Left renal pelvis (tissue), 4 donors: ENCODE data around the gene PAN3. TPM values are rescaled to one million over a fixed set of nuclear protein-coding genes. Genes with fewer than 3 reads are reported as not detected.

Experiments used
- DNase-seq, 4 donors: peaks; one replicate each; pipeline ENCODE4 v3.0.0-alpha.2; 2013; ENCODE audit warnings: low read depth in 4 of 4, low spot score in 3 of 4
- polyA plus RNA-seq, 4 donors: library from polyadenylated mRNA; unstranded; fragments of 120-200 nt; gene quantifications; one replicate each; pipeline ENCODE4 v1.2.1, GENCODE V29; 2013; ENCODE audit not compliant: insufficient read length in 4 of 4

Gene PAN3
- polyA plus RNA-seq, 4 donors, result 42.3 to 61.1 (median 55.7) TPM

DNA sequence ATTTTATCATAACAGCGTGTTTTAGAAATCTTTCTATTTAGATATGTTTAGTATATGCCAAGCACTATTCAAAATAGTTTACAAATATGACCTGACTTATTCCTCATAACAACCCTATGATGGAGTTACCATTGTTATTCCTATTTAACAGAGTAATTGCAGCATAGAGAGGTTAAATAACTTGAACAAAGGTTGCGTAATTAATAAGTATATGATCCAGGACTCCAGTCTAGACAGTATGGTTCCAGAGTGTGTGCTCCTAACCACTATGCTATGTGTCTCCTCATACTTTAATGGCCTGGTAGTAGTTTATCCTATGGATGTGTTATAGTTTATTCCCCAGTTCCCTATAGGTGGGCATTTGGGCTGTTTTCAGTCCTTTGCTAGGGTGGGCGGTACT, 145.3 kb downstream of the PAN3 start:
- DNase-seq, result no peak

- DNase-seq, result no peak
Observed at GRCh38 chr13:28286263-28286662, 147.9 kb downstream of the PAN3 start.

DNA sequence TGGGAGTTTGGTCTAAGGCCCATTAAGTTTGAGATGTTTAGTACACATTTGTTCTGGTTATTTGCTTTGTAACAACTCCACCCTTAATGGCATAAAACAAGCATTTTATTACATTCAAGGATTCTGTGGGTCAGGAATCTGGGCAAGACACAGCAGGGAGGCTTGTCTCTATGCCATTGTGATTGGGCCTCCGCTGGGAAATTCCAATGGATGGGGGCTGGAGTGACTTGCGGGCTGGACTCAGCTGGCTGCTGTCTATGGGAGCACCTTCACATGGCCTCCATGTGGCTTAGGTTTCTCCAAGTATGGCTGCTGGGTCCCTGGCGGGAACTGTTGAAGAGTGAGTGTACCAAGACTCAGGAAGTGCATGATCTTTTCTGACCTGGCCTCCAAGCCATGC, 159.0 kb downstream of the PAN3 start:
- no peak for DNase-seq

GRCh38 chr13:28299916-28300315, 161.6 kb downstream of the PAN3 start:
- DNase-seq, result no peak

DNA sequence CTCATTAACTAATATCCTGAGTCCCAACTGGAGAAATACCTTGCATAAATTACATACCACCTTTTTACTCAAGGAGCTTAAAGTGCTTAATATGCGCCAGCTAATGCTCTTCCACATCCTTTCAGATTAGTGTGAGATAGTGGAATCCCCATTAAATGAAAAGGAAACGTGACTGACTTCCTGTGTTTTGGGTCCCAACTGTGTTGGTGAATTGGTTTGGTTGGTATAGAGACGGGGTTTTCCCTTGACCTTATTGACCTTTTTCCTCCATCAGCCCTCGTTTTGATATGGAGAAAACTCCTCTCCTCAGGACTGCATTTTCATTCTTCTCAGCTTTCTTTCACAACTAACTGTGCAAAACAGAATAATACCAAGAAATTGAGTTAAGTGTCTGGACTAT, 163.5 kb downstream of the PAN3 start:
- no peak for DNase-seq

- no peak for DNase-seq
Observed at GRCh38 chr13:28306325-28306724, 168.0 kb downstream of the PAN3 start.

DNA sequence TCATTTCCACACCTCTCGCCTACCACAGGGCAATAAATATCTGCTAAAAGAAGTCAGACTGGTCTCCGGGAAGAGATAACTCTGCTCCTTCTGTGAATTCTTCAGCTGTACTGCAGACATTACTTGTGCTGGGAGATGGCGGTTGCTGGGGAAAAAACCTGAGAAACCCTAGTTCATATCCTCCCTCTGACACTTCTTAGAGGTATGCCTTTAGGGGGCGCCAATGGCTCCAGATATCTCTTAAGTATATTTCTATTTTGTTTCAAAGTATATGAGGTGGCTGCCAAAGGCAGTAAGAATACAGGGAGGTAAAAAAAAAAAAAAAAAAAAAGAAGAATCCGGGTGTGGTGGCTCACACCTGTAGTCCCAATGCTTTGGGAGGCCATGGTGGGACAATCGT, 175.2 kb downstream of the PAN3 start:
- DNase-seq, result no peak

- DNase-seq, result no peak
Observed at GRCh38 chr13:28314879-28315278, 176.5 kb downstream of the PAN3 start.

- no peak for DNase-seq
Observed at GRCh38 chr13:28316129-28316528, 177.8 kb downstream of the PAN3 start.

DNA sequence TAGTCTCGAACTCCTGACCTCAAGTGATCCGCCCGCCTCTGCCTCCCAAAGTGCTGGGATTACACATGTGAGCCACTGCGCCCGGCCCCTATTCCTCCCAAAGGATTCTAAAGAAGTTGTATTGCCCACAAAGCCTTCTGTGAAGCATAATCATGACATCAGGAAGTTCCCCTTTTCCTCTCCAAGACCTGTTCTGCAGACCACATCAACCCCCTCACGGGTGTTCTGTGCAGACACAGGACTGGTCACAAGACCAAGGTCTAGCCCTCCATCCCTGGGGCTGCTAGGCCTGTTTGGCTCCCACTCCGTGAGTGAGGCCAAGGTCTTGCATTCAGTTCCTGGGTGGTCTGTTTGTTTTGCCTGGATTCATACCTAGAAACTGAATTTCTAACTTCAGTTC, 178.5 kb downstream of the PAN3 start:
- no peak for DNase-seq

- DNase-seq, result no peak
Observed at GRCh38 chr13:28318496-28318895, 180.2 kb downstream of the PAN3 start.

DNA sequence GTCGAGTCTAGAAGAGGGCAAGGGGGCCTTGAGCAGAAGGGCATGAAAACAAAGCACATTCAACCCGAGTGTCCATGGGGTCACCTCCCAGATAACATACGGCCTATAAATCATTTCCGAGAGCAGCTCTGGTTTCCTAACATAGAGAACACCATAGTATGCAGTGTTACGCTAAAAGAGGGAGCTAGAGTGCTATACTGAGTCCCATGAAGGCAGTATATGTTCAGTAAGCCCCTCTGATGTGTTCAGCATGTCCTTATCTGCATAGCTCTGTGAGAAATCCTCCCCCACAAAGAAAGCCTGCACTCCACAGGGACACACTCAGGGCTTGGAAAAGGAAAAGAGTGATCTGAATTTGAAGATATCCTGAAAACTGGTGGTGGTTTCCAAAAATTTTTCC, 181.2 kb downstream of the PAN3 start:
- DNase-seq, result no peak

- no peak for DNase-seq
Observed at GRCh38 chr13:28320209-28320608, 181.9 kb downstream of the PAN3 start.

DNA sequence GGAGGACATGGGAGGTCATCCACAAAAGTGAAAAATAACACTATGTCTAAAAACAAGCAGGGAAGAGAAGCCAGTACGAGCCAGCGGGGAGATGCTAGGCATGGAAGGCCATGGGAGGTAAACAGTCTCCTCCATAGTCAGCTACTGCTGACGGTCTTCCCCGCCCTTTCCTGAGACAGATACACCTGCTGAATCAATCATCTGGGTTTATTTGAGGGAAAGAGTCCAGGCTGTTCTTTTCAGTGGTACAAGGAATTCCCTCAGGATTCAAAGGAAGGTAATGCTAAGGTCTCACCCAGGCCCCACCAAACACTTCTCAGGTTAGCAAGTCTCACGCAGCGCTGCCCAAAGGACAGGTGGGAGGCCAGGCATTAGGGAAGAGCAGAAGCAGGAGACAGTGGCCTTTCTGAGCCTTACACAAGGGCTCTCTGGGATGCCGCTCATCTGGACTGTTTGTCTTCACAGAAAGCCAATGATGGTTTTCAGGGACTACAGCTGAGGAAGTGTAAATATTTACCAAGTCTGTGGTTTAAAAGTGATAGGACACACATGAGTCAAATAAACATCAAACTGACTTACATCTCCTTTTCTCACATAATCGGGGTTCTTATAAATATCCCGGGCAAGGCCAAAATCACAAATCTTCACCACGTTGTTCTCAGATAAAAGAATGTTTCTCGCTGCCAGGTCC, 182.7 kb downstream of the PAN3 start:
- no peak for DNase-seq

GRCh38 chr13:28321756-28322155, 183.4 kb downstream of the PAN3 start:
- no peak for DNase-seq

DNA sequence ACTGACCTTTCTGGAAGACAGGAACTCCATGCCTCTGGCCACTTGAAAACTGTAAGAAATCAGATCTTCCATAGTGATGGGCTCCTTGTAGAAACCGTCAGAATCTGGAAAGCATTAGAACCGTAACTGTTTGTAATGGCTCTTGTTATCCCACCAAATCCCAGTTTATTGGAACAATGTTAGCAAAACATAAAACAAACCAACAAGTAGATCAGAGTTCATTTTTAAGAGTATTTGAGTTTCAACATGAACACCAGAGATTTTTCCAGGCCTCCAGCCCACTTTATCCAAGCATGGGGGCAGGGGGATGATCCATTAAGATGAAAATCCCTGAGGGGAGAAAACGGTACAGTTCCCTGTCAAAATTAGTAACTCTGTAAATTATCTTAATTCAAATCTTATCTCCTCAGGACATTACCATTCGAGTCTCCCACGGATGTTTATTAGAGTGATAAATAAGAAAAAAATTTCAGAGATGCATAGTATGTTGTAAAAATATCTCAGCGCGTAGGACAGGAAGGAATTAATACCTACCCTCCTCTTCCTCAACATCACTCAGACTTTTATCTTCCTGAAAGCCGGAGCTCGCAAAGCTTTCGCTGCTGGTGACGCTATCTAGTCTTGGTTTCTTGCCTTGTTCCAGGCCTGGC, 184.0 kb downstream of the PAN3 start:
- no peak for DNase-seq

- DNase-seq, result no peak
Observed at GRCh38 chr13:28324181-28324789, 185.9 kb downstream of the PAN3 start.

DNA sequence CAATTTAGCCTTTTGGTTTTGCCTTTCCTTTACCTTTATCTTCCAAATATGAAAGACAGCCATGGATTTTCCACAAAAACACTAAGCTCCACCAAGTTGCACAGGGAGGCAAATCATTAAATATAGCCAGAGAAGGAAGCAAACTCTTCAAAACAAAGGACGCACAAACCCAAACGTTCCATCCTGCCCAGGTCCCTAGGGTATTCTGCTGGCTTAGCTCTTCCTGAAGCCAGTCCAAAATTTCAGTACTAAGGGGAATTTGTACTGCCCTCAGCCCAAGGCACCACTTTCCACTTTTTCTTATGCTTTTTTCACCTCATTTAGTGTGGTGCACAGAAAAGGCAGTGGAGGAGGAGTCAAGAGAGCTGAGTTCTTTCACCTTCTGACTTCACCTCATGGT, 186.7 kb downstream of the PAN3 start:
- DNase-seq, result no peak

DNA sequence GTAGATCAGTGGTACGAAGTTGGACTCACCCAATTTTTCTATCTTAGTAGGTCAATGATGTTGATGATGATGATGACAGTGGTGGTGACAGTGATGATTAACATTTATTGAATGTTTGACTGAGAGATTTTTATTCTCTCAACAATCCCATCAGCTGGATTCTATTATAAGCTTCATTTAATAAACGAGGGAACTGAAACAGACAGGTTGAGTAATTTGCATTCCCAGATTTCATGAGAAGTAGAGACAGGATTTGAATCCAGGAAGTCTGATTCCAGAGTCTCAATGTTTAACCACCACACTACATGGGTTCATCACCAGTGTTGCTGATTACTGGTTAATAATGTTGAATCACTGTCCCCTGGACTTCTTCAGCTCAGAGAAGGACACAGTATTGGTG, 187.7 kb downstream of the PAN3 start:
- DNase-seq, result no peak

GRCh38 chr13:28327373-28328270, 189.3 kb downstream of the PAN3 start:
- DNase-seq, result no peak

DNA sequence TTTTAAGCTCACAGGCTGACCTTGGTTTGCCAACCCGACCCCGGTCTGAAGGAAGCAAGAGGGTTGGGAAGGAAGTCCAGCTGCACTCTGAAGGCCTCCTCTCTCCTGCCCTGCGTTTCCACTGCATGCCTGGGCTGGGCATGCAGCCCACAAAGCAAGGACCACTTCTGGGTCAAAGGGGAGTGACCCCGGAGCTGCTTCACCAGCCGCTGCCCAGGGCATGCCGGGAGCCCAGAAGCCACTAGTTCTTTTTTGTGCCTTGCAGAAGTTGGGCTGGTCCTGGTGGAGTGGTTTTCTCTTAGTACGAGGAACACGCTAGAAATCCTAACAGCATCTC, 189.9 kb downstream of the PAN3 start:
- no peak for DNase-seq
